HT1080 (cell line): ENCODE measurements around the gene USH1G. TPM values are rescaled to one million over a fixed set of nuclear protein-coding genes. Genes with fewer than 3 reads are reported as not detected.

Source experiments
- total RNA-seq: library from RNA; depleted of rRNA; stranded (reverse); fragments of >200 nt; shearing (Covaris generic); gene quantifications from 2 replicates; pipeline ENCODE4 v1.2.3, GENCODE V29; 2014; rRNA removed

The USH1G gene
- total RNA-seq, 1 experiment from 2014 or later, result not detected

Other genes with a start within 250 kb of the USH1G start
- gene CD300LF, start 210.3 kb downstream of the USH1G start, total RNA-seq, result not detected in 2 replicates
- 0.11 and 0.20 TPM in 2 replicates for gene RAB37, start 186.0 kb downstream of the USH1G start, total RNA-seq
- 32.8 and 41.8 TPM in 2 replicates for gene NHERF1, start 174.6 kb downstream of the USH1G start, total RNA-seq
- gene NAT9, start 146.9 kb downstream of the USH1G start, total RNA-seq, result 21.9 and 32.6 TPM in 2 replicates
- 0.07 and 0.10 TPM in 2 replicates for gene GRIN2C, start 63.4 kb downstream of the USH1G start, total RNA-seq
- gene FDXR, start 50.3 kb downstream of the USH1G start, total RNA-seq, result 46.9 and 48.7 TPM in 2 replicates
- not detected in 2 replicates for gene FADS6, start 29.6 kb downstream of the USH1G start, total RNA-seq
- gene OTOP2, start 1.0 kb upstream of the USH1G start, total RNA-seq, result not detected in 2 replicates
- gene OTOP3, start 12.6 kb upstream of the USH1G start, total RNA-seq, result not detected in 2 replicates
- 0.13 and 1.8 TPM in 2 replicates for gene HID1, start 49.5 kb upstream of the USH1G start, total RNA-seq
- 3.6 and 3.8 TPM in 2 replicates for gene CDR2L, start 64.4 kb upstream of the USH1G start, total RNA-seq
- gene MRPL58, start 89.4 kb upstream of the USH1G start, total RNA-seq, result 110 and 114 TPM in 2 replicates
- 259 and 270 TPM in 2 replicates for gene ATP5PD, start 123.7 kb upstream of the USH1G start, total RNA-seq
- 17.2 and 18.6 TPM in 2 replicates for gene KCTD2, start 124.0 kb upstream of the USH1G start, total RNA-seq
- not detected in 2 replicates for gene SLC16A5, start 164.7 kb upstream of the USH1G start, total RNA-seq
- 8.0 and 8.2 TPM in 2 replicates for gene ARMC7, start 186.7 kb upstream of the USH1G start, total RNA-seq
- gene NT5C, start 208.5 kb upstream of the USH1G start, total RNA-seq, result 150 and 161 TPM in 2 replicates
- gene JPT1, start 231.3 kb upstream of the USH1G start, total RNA-seq, result 260 and 308 TPM in 2 replicates